Cardiac septum (tissue), 1 donor: Measurements from ENCODE around the gene SLC2A4. TPM values are rescaled to one million over a fixed set of nuclear protein-coding genes. Genes with fewer than 3 reads are reported as not detected.
"Not testable (repeated sequence)": the region's sequence is repeated elsewhere in the genome, so short reads cannot be mapped to it uniquely, and the experiment has no call there.

Source experiments
- DNase-seq: peaks from one replicate; pipeline ENCODE4 v3.0.0-alpha.2; 2020; ENCODE audit warnings: low spot score
- intact Hi-C: fragments of 100-400 bp; cut with DNase I; formaldehyde crosslinking; loops from one replicate; pipeline ENCODE4 v1.14.0; 2022
- total RNA-seq: library from RNA; stranded (reverse); fragmentation: NEBNext Ultra II Directional; extraction: Animal tissue kit (Norgen Biotek cat#: 25700); gene quantifications from one replicate; pipeline ENCODE4 v1.2.1, GENCODE V29; 2021
- donor health status: DM: no; HTN: no; CAD: no.

SLC2A4 gene
- total RNA-seq, 1 donor from 2014 or later = 73.5 TPM

DNA sequence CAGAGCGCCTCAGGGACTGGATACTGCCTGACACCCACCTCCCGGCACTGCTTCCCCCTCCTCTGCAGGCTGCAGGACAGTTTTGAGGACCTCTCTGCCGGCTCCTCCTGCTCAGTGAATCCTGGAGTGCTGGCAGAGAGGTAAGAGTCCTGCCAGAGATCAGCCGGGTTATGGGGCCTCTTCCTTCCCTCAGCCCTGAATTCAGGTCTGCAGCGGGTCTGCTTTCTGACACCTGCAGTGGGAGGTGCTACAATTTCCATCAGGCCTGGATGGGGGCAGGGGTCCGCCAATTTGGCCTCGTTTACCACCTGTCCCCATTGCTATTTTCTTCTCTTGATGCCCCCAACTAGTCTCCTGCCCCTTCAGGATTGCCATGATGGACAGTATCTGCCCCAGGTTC lies 50.6 kb downstream of the SLC2A4 start:
- no peak for DNase-seq

DNA sequence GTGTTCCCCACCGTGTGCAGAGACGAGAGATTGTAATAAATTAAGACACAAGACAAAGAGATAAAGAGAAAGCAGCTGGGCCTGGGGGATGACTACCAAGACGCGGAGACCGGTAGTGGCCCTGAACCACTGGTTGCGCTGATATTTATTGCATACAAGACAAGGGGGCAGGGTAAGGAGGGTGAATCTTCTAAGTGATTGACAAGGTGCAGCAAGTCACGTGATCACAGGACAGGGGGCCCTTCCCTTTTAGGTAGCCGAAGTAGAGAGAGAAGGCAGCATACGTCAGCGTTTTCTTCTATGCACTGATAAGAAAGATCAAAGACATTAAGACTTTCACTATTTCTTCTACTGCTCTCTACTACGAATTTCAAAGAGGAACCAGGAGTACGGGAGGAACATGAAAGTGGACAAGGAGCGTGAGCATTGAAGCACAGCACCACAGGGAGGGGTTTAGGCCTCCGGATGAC lies 51.1 kb downstream of the SLC2A4 start:
- intact Hi-C loops, DNase-seq: not testable (repeated sequence)

More for the DNA sequence above, 50.6 kb downstream of the SLC2A4 start:
- intact Hi-C loops = no loop called here

- DNase-seq = no peak
Measured at GRCh38 chr17:7334938-7335538, 53.5 kb downstream of the SLC2A4 start.

GRCh38 chr17:7335765-7336164 lies 54.2 kb downstream of the SLC2A4 start:
- DNase-seq, intact Hi-C loops: not testable (repeated sequence)

More at GRCh38 chr17:7334938-7335538, 53.5 kb downstream of the SLC2A4 start:
- intact Hi-C loops = no loop called here

DNA sequence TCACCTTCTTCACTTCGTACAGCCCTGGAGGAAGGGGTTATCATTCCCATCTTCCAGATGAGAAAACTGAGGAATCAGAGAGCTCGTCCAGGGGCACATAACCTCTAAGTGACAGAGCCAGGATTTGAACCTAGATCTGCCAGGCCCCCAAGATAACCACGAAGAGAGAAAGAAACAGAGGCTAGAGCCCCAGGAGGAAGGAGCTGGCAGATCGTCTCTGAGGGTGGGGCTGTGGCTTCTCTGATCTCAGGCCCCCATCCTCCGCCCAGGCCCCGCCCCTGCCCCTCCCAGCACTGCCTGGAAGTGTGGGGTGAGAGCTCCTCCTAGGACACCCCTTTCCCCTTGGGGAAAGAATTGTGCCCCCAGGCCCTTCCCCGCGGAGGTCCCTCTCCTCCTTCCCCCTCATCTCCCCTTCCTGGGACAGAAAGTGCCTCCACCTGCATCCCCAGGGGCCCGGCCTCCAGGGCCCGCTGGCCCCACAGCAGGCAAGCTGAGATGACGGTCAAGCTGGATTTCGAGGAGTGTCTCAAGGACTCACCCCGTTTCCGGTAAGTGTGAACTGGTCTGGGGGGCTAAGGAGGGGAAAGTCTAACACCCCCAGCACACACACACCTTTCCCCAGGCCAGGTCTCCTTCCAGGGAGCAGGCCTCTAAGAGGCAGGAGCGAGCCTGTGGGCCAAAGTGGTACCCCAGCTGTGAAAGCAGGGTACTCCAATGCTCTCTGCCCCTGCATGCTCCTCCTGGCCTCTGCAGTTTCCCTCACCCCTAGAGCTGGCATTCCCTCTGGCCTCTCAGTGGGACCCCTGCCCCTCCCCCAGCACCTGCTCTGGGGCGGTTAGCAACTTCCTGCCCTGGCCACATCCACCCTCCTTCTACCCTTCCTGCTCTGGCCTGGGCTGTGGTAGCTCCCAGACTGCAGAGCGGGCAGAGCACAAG lies 55.0 kb downstream of the SLC2A4 start, which contains the start of gene ACAP1:
Gene ACAP1, plus strand, starts transcription at position 290 of the 936 bp plus-strand sequence. Its CDS starts 206 bp downstream, at position 496.
- intact Hi-C loops = no loop called here
- DNase-seq = peak; percentile 87

- intact Hi-C loops, DNase-seq: not testable (repeated sequence)
Measured at GRCh38 chr17:7337600-7337999, 56.1 kb downstream of the SLC2A4 start.

Other genes with a start within 250 kb of the SLC2A4 start
- gene SLC16A13, start 245.7 kb upstream of the SLC2A4 start, total RNA-seq = 0.48 TPM
- 1.1 TPM for gene SLC16A11, start 237.6 kb upstream of the SLC2A4 start, total RNA-seq
- gene CLEC10A, start 201.5 kb upstream of the SLC2A4 start, total RNA-seq = 3.0 TPM
- 0.24 TPM for gene ASGR2, start 166.9 kb upstream of the SLC2A4 start, total RNA-seq
- gene ASGR1, start 102.3 kb upstream of the SLC2A4 start, total RNA-seq = 0.54 TPM
- gene DLG4, start 61.9 kb upstream of the SLC2A4 start, total RNA-seq = 16.0 TPM
- gene ACADVL, start 61.8 kb upstream of the SLC2A4 start, total RNA-seq = 966 TPM
- 22.5 TPM for gene DVL2, start 47.2 kb upstream of the SLC2A4 start, total RNA-seq
- gene PHF23, start 42.3 kb upstream of the SLC2A4 start, total RNA-seq = 20.5 TPM
- gene GABARAP, start 39.3 kb upstream of the SLC2A4 start, total RNA-seq = 449 TPM
- gene CTDNEP1, start 30.0 kb upstream of the SLC2A4 start, total RNA-seq = 111 TPM
- 57.5 TPM for gene ELP5, start 29.5 kb upstream of the SLC2A4 start, total RNA-seq
- gene CLDN7, start 19.2 kb upstream of the SLC2A4 start, total RNA-seq = 0.75 TPM
- 1.2 TPM for gene YBX2, start 12.9 kb downstream of the SLC2A4 start, total RNA-seq
- 263 TPM for gene EIF5A, start 25.9 kb downstream of the SLC2A4 start, total RNA-seq
- gene GPS2, start 33.6 kb downstream of the SLC2A4 start, total RNA-seq = 49.0 TPM
- gene NEURL4, start 47.6 kb downstream of the SLC2A4 start, total RNA-seq = 29.9 TPM
- 16.4 TPM for gene ACAP1, start 54.8 kb downstream of the SLC2A4 start, total RNA-seq
- 9.6 TPM for gene KCTD11, start 70.4 kb downstream of the SLC2A4 start, total RNA-seq
- gene TMEM95, start 73.4 kb downstream of the SLC2A4 start, total RNA-seq = not detected
- 2.0 TPM for gene TNK1, start 99.4 kb downstream of the SLC2A4 start, total RNA-seq
- 16.8 TPM for gene PLSCR3, start 112.8 kb downstream of the SLC2A4 start, total RNA-seq
- gene TMEM256, start 122.4 kb downstream of the SLC2A4 start, total RNA-seq = 67.7 TPM
- 11.0 TPM for gene NLGN2, start 126.1 kb downstream of the SLC2A4 start, total RNA-seq
- gene SPEM1, start 138.6 kb downstream of the SLC2A4 start, total RNA-seq = not detected
- gene SPEM2, start 143.9 kb downstream of the SLC2A4 start, total RNA-seq = not detected
- gene SPEM3, start 147.1 kb downstream of the SLC2A4 start, total RNA-seq = not detected
- gene TMEM102, start 153.7 kb downstream of the SLC2A4 start, total RNA-seq = 2.6 TPM
- 3.9 TPM for gene FGF11, start 157.8 kb downstream of the SLC2A4 start, total RNA-seq
- gene CHRNB1, start 163.3 kb downstream of the SLC2A4 start, total RNA-seq = 9.9 TPM
- 69.4 TPM for gene ZBTB4, start 197.9 kb downstream of the SLC2A4 start, total RNA-seq
- gene SLC35G6, start 199.7 kb downstream of the SLC2A4 start, total RNA-seq = not detected
- 56.4 TPM for gene POLR2A, start 202.6 kb downstream of the SLC2A4 start, total RNA-seq